ENCODE measurements around the gene PRPF40A. TPM values are rescaled to one million over a fixed set of nuclear protein-coding genes. Genes with fewer than 3 reads are reported as not detected.

PRPF40A gene
- total and polyA plus RNA-seq, 10 of the 15 experiments (the other 5 are each of a cell fraction or from before 2014, with no cell fraction given): 97.8 to 197 (median 144) TPM

GRCh38 chr2:152717228-152718075 lies at the start of gene PRPF40A (continued):
- TF ChIP-seq E2F8 (IDR thresholded peaks at IDR 0.05; ENCODE audit: low read depth, partially characterized antibody): no peak
- TF ChIP-seq USF2 (IDR thresholded peaks at IDR 0.05; ENCODE audit: borderline replicate concordance, low read depth, low read length): no peak
- TF ChIP-seq BRCA1 (IDR thresholded peaks at IDR 0.05; ENCODE audit: low read depth, low read length): no peak
- TF ChIP-seq RBBP5 (conservative IDR thresholded peaks at IDR 0.05): no peak
- no peak for TF ChIP-seq ATF2 (IDR thresholded peaks at IDR 0.05; ENCODE audit: low read length)
- TF ChIP-seq SREBF2 (IDR thresholded peaks at IDR 0.05; ENCODE audit: low read length): no peak
- TF ChIP-seq CUX1 (IDR thresholded peaks at IDR 0.05; ENCODE audit: insufficient replicate concordance, low read depth, low read length): peak; percentile 12
- TF ChIP-seq ZNF622 (IDR thresholded peaks at IDR 0.05): no peak
- TF ChIP-seq NFYA (IDR thresholded peaks at IDR 0.05; ENCODE audit: borderline replicate concordance, low read depth, low read length): peak; percentile 9; the same call in 1 of the 2 replicates
- TF ChIP-seq IKZF1 (conservative IDR thresholded peaks at IDR 0.05): peak; percentile 80
- peak; percentile 96 for TF ChIP-seq DPF2 (IDR thresholded peaks at IDR 0.05)
- no peak for TF ChIP-seq SUZ12 (IDR thresholded peaks at IDR 0.05; ENCODE audit: unreplicated experiment)
- no peak for TF ChIP-seq RAD21 (IDR thresholded peaks at IDR 0.05; ENCODE audit: insufficient read depth, low read depth, low read length)
- TF ChIP-seq JUND (IDR thresholded peaks at IDR 0.05; ENCODE audit: low read depth, low read length): 0 out of 2 replicates have a peak, but pooled peaks have one; percentile 7
- TF ChIP-seq ELK1 (IDR thresholded peaks at IDR 0.05; ENCODE audit: low read depth, low read length): peak; percentile 45; the same call in 1 of the 2 replicates
- peak; percentile 66 for TF ChIP-seq HCFC1 (IDR thresholded peaks at IDR 0.05; ENCODE audit: low read length)
- peak; percentile 77 for TF ChIP-seq FOS (IDR thresholded peaks at IDR 0.05; ENCODE audit: borderline replicate concordance, extremely low read depth, insufficient read length)
- no peak for TF ChIP-seq KAT2A (conservative IDR thresholded peaks at IDR 0.05; ENCODE audit: control insufficient read depth, low read depth, low read length)

Data from GM12878 (cell line).